ENCODE measurements around the gene LAMA1. TPM values are rescaled to one million over a fixed set of nuclear protein-coding genes. Genes with fewer than 3 reads are reported as not detected.
A peak's percentile ranks its signal among the peaks of the same experiment; 100 is the strongest.

The LAMA1 gene
- total RNA-seq, 1 experiment from 2014 or later, result 28.8 TPM

- no peak overlapping the region for H3T11ph ChIP-seq (ENCODE audit: low read length)
- WGBS (ENCODE audit: extremely low coverage, insufficient read length, low lambda C conversion rate), result no CpG with 5 or more reads among the region's 6 CpGs
These were observed 92.4 kb downstream of the LAMA1 start for GRCh38 chr18:7025194-7025593.

More at GRCh38 chr18:7025194-7025593, 92.4 kb downstream of the LAMA1 start:
- Histone ChIP-seq H3K4me1 (ENCODE audit: insufficient read depth, low read length) (no peaks in the 10 kb centered on the region), H2BK12ac (ENCODE audit: insufficient read length, low read depth, low read length) (no peak overlapping the region), H3K9ac (ENCODE audit: extremely low read depth, insufficient read length, low read length) (no peak overlapping the region), H3K27me3 (ENCODE audit: insufficient read depth, low read length) (no peaks in the 10 kb centered on the region), H3K4me2 (ENCODE audit: insufficient read depth, insufficient read length, low read length) (no peak overlapping the region), H3K4ac (ENCODE audit: low read depth, low read length) (no peak overlapping the region), H2BK20ac (ENCODE audit: low read depth, low read length, poor library complexity, severe bottlenecking) (no peak overlapping the region), H3K14ac (ENCODE audit: insufficient read depth, low read length) (no peak overlapping the region), H3K56ac (ENCODE audit: insufficient read length, low read depth, low read length) (no peak overlapping the region), H2BK120ac (ENCODE audit: low read depth, low read length, poor library complexity, severe bottlenecking) (no peak overlapping the region), H4K20me1 (ENCODE audit: control insufficient read depth, insufficient read depth, insufficient read length) (no peaks in the 10 kb centered on the region), H2BK15ac (ENCODE audit: low read depth, low read length) (no peak overlapping the region), H4K8ac (replicated peaks; ENCODE audit: insufficient read length, low read depth, low read length) (no peak overlapping the region), H3K79me2 (ENCODE audit: insufficient read depth, low read length) (no peaks in the 10 kb centered on the region), H2AK5ac (ENCODE audit: insufficient read length, low read length) (no peak overlapping the region), H4K5ac (ENCODE audit: insufficient read length, low read depth, low read length) (no peak overlapping the region), H3K23ac (ENCODE audit: insufficient read length, low read depth, low read length) (no peak overlapping the region), H3K18ac (ENCODE audit: insufficient read length, low read depth, low read length) (no peak overlapping the region), H3K79me1 (ENCODE audit: insufficient read depth, low read depth, low read length, poor library complexity, severe bottlenecking) (no peaks in the 10 kb centered on the region), H3K27ac (ENCODE audit: insufficient read length, low read depth, low read length) (no peak overlapping the region), H3K9me3 (ENCODE audit: control insufficient read depth, low read depth, low read length) (no peaks in the 10 kb centered on the region), H2AFZ (ENCODE audit: low read length) (no peak overlapping the region), H3K23me2 (ENCODE audit: insufficient read length, low read depth, low read length, poor library complexity, severe bottlenecking) (no peaks in the 10 kb centered on the region), H2BK5ac (ENCODE audit: insufficient read length, low read length) (no peak overlapping the region), H4K91ac (ENCODE audit: insufficient read length, low read depth, low read length) (no peak overlapping the region)
- H3K9me3 Mint-ChIP-seq, result no peaks in the 10 kb centered on the region; a peak in 1 of 5 replicates
- no peak for DNase-seq
- H3K36me3 Mint-ChIP-seq (ENCODE audit: insufficient read depth in 1 of 3, low read depth in 3 of 3), result peaks cover 22 to 44% (median 26%) of the 10 kb centered on the region in 3 experiments; a peak in 6 of 7 replicates
- no peaks in the 10 kb centered on the region for H3K27me3 Mint-ChIP-seq (ENCODE audit: low read depth)
- no peak overlapping the region for H3K4me3 Mint-ChIP-seq
- H3K4me1 Mint-ChIP-seq, result no peaks in the 10 kb centered on the region
- no peak for TF ChIP-seq CTCF (conservative IDR thresholded peaks at IDR 0.05)
- H3K27ac Mint-ChIP-seq, result peak overlapping the region in 1 of 3 experiments; percentile 70; a peak in 1 of 7 replicates
